HG03175 (cell line): ENCODE data around the gene NELFB.

Experiments
- ATAC-seq: cut with Tn5 transposase; IDR thresholded peaks from one replicate; pipeline ENCODE4 v1.9.1; 2021; ENCODE audit warnings: mild to moderate bottlenecking, moderate library complexity; ENCODE audit not compliant: unreplicated experiment

The NELFB gene

GRCh38 chr9:137279741-137280473, 24.8 kb downstream of the NELFB start:
- ATAC-seq = no peak

GRCh38 chr9:137280474-137281344, 25.6 kb downstream of the NELFB start:
- ATAC-seq = no peak

GRCh38 chr9:137281345-137282116, 26.4 kb downstream of the NELFB start:
- ATAC-seq = no peak

- no peak for ATAC-seq
Measured at GRCh38 chr9:137286975-137287383, 31.9 kb downstream of the NELFB start.

GRCh38 chr9:137293094-137293481, 38.0 kb downstream of the NELFB start:
- no peak for ATAC-seq

GRCh38 chr9:137293482-137294090, 38.5 kb downstream of the NELFB start:
- no peak for ATAC-seq

GRCh38 chr9:137294091-137294680, 39.1 kb downstream of the NELFB start:
- no peak for ATAC-seq

- no peak for ATAC-seq
Measured at GRCh38 chr9:137294681-137295237, 39.6 kb downstream of the NELFB start.

GRCh38 chr9:137295238-137295811, 40.2 kb downstream of the NELFB start:
- ATAC-seq = peak; percentile 43

- ATAC-seq = no peak
Measured at GRCh38 chr9:137295849-137296669, 40.9 kb downstream of the NELFB start.

GRCh38 chr9:137296670-137297664, 41.8 kb downstream of the NELFB start:
- no peak for ATAC-seq

- no peak for ATAC-seq
Measured at GRCh38 chr9:137297966-137298365, 42.8 kb downstream of the NELFB start.

GRCh38 chr9:137298401-137299202, 43.5 kb downstream of the NELFB start:
- no peak for ATAC-seq

GRCh38 chr9:137299203-137299565, 44.1 kb downstream of the NELFB start:
- no peak for ATAC-seq

- ATAC-seq = no peak
Measured at GRCh38 chr9:137299938-137300337, 44.8 kb downstream of the NELFB start.

- no peak for ATAC-seq
Measured at GRCh38 chr9:137300567-137301080, 45.5 kb downstream of the NELFB start.
